ENCODE results near the gene CACNB4.

The CACNB4 gene

DNA sequence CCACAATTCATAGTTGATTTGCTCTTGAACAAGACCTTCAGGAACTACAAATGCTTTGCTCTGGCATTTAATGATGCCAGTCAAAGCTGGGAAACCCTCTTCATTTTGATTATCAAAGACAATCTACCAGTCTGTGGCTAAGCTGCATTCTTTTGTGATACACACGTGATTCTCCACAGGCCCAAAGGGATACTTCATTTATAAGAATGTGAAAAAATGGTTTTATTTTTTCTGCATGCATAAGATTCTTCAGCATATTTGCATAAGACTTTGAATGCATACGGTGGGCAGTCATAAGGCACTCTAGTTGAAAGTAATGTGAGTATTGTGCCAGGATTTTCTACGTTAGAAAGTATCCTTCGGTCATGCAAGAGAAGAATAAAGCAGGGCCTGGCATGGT is 237.7 kb downstream of the CACNB4 start:
- TF ChIP-seq, protein P1, sequence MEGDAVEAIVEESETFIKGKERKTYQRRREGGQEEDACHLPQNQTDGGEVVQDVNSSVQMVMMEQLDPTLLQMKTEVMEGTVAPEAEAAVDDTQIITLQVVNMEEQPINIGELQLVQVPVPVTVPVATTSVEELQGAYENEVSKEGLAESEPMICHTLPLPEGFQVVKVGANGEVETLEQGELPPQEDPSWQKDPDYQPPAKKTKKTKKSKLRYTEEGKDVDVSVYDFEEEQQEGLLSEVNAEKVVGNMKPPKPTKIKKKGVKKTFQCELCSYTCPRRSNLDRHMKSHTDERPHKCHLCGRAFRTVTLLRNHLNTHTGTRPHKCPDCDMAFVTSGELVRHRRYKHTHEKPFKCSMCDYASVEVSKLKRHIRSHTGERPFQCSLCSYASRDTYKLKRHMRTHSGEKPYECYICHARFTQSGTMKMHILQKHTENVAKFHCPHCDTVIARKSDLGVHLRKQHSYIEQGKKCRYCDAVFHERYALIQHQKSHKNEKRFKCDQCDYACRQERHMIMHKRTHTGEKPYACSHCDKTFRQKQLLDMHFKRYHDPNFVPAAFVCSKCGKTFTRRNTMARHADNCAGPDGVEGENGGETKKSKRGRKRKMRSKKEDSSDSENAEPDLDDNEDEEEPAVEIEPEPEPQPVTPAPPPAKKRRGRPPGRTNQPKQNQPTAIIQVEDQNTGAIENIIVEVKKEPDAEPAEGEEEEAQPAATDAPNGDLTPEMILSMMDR (IDR thresholded peaks at IDR 0.05; ENCODE audit: poor library complexity, severe bottlenecking) = no peak
- no peaks in the 10 kb centered on the region for H3K36me3 ChIP-seq (ENCODE audit: low read depth)
- no peaks in the 10 kb centered on the region for H3K9me3 ChIP-seq (ENCODE audit: severe bottlenecking)
- no peaks in the 10 kb centered on the region for H3K4me1 ChIP-seq (ENCODE audit: insufficient read depth, poor library complexity, severe bottlenecking)
- no peaks in the 10 kb centered on the region for H3K27me3 ChIP-seq (ENCODE audit: insufficient read depth, poor library complexity, severe bottlenecking)
- no peak overlapping the region for H3K27ac ChIP-seq (ENCODE audit: poor library complexity, severe bottlenecking)
- DNase-seq (ENCODE audit: low spot score) (no peak), ATAC-seq (ENCODE audit: low read depth) (no peak)
- no peak overlapping the region for H3K4me3 ChIP-seq (ENCODE audit: severe bottlenecking)

DNA sequence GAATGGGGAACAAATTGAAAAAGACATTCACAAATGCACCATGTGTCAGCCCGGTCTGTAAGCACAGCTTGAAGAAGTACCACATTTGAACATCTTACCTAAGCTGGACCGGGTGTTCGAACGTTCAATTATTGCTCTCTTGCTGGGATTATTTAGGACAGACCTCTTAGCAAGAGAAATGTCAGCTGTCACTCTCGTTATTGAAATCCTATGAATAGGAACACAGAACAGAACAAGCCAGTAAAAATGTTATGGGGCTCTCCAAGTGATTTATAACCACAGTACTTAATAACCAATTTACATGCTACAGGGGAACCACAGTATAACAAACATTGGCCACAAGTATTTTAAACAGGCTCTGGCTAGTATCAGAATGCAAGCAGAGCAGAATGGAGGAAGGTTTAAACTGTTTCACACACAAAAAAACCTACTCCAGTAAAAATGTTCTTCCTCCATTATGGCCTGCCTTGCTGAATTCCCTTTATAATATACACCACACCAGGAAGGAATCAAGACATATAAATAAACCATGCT is 238.2 kb downstream of the CACNB4 start:
- DNase-seq (ENCODE audit: low spot score) (no peak), ATAC-seq (ENCODE audit: low read depth) (no peak)
- Histone ChIP-seq H3K27me3 (ENCODE audit: insufficient read depth, poor library complexity, severe bottlenecking) (no peaks in the 10 kb centered on the region), H3K27ac (ENCODE audit: poor library complexity, severe bottlenecking) (no peak overlapping the region), H3K4me1 (ENCODE audit: insufficient read depth, poor library complexity, severe bottlenecking) (no peaks in the 10 kb centered on the region), H3K36me3 (ENCODE audit: low read depth) (no peaks in the 10 kb centered on the region), H3K4me3 (ENCODE audit: severe bottlenecking) (no peak overlapping the region), H3K9me3 (ENCODE audit: severe bottlenecking) (no peaks in the 10 kb centered on the region)
- TF ChIP-seq, protein P1 (IDR thresholded peaks at IDR 0.05; ENCODE audit: poor library complexity, severe bottlenecking) = no peak

DNA sequence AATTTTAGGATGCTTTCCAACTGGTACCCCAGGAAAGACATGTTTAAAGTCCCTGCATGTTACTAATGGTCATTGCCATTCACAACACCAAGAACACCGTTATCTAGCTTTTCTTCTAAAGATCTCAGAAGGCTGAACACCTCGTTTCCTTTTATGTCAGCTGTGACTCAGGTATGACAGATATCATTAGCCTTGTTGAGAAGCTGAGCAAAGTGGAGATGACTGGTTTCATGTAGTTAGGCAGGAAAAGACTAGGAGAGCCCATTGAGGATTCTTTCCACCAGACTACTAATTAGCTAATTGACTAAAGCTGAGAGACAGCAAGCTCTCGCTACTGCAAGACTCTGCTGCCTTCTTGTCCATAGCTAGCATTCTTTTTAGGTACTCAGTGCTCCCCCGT is 238.6 kb downstream of the CACNB4 start:
- H3K4me3 ChIP-seq (ENCODE audit: severe bottlenecking) = no peak overlapping the region
- ATAC-seq (ENCODE audit: low read depth) = no peak
- no peaks in the 10 kb centered on the region for H3K36me3 ChIP-seq (ENCODE audit: low read depth)
- no peaks in the 10 kb centered on the region for H3K4me1 ChIP-seq (ENCODE audit: insufficient read depth, poor library complexity, severe bottlenecking)
- no peak overlapping the region for H3K27ac ChIP-seq (ENCODE audit: poor library complexity, severe bottlenecking)
- H3K27me3 ChIP-seq (ENCODE audit: insufficient read depth, poor library complexity, severe bottlenecking) = no peaks in the 10 kb centered on the region
- no peaks in the 10 kb centered on the region for H3K9me3 ChIP-seq (ENCODE audit: severe bottlenecking)
- TF ChIP-seq, protein P1 (IDR thresholded peaks at IDR 0.05; ENCODE audit: poor library complexity, severe bottlenecking) = no peak
- no peak for DNase-seq (ENCODE audit: low spot score)

DNA sequence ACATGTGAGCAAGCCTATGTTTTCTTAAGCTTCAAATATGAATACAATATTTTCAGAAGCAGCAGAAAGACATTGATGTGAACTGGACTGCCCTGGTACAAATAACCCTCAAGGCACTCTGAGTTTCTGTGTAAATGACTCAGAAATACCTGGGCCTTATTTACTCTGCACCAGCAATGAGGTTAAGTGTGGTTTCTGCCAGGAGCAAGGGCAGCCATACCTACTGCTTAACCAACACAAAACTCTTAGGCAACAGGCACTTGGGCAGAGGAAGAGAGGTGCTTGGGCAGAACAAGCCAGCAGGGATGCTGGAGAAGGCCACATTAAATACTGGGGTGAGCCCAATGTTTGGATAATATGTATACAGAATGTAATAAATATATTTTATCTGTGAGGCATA is 241.2 kb downstream of the CACNB4 start:
- Histone ChIP-seq H3K4me1 (ENCODE audit: insufficient read depth, poor library complexity, severe bottlenecking) (no peaks in the 10 kb centered on the region), H3K27ac (ENCODE audit: poor library complexity, severe bottlenecking) (no peak overlapping the region), H3K36me3 (ENCODE audit: low read depth) (no peaks in the 10 kb centered on the region), H3K9me3 (ENCODE audit: severe bottlenecking) (no peaks in the 10 kb centered on the region), H3K27me3 (ENCODE audit: insufficient read depth, poor library complexity, severe bottlenecking) (no peaks in the 10 kb centered on the region), H3K4me3 (ENCODE audit: severe bottlenecking) (no peak overlapping the region)
- no peak for DNase-seq (ENCODE audit: low spot score)
- TF ChIP-seq, protein P1 (IDR thresholded peaks at IDR 0.05; ENCODE audit: poor library complexity, severe bottlenecking) = no peak
- ATAC-seq (ENCODE audit: low read depth) = peak; percentile 68; the same call in 2 of the 3 replicates

DNA sequence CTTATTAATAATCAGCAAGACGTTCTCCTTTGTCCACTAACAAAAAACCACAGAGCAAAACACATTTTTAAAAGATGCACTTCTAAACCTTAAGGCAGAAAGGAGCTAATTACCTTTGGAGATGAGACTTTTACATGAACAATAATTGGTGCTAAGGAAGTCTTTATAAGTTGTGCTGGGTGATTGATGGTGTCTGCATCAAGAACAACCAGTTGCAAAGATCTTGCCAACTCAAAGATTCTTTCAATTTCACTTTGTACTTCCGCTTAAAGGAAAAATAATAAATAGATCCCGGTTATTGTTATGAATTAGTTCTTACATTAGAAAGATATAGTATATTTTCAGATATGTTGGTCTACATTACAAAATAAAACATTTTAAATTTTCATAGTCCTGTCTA is 243.7 kb downstream of the CACNB4 start:
- Histone ChIP-seq H3K36me3 (ENCODE audit: low read depth) (no peaks in the 10 kb centered on the region), H3K4me1 (ENCODE audit: insufficient read depth, poor library complexity, severe bottlenecking) (no peaks in the 10 kb centered on the region), H3K9me3 (ENCODE audit: severe bottlenecking) (no peaks in the 10 kb centered on the region), H3K27me3 (ENCODE audit: insufficient read depth, poor library complexity, severe bottlenecking) (no peaks in the 10 kb centered on the region), H3K27ac (ENCODE audit: poor library complexity, severe bottlenecking) (no peak overlapping the region), H3K4me3 (ENCODE audit: severe bottlenecking) (no peak overlapping the region)
- DNase-seq (ENCODE audit: low spot score) (no peak), ATAC-seq (ENCODE audit: low read depth) (no peak)
- TF ChIP-seq, protein P1 (IDR thresholded peaks at IDR 0.05; ENCODE audit: poor library complexity, severe bottlenecking) = no peak
